A673 (cell line): Measurements from ENCODE around the gene IDI1. TPM values are rescaled to one million over a fixed set of nuclear protein-coding genes. Genes with fewer than 3 reads are reported as not detected.

Experiments
- BruUV-seq: library from RNA; stranded (reverse); fragments of 400-500 nt; replicated peaks from 2 replicates; lab custom pipeline; 2021; lab: Mats Ljungman, UMichigan
- CTCF ChIA-PET: fragments of 300-600 bp; sonication (Branson Sonifier 250); formaldehyde crosslinking; loops from one replicate; lab custom pipeline; 2022; ENCODE audit warnings: antibody characterized with exemption; lab: Charles Lee
- POLR2A ChIA-PET: fragments of 300-600 bp; sonication (Branson Sonifier 250); formaldehyde crosslinking; loops from one replicate; lab custom pipeline; 2022; ENCODE audit warnings: antibody characterized with exemption; ENCODE audit not compliant: low non-redundant PET; lab: Charles Lee
- DNase-seq: peaks from one replicate; pipeline ENCODE4 v3.0.0-alpha.2; 2015; ENCODE audit warnings: low spot score
- H3K27ac ChIP-seq: fragments of 200-600 bp; sonication (generic); 2 replicates; pipeline ENCODE4 v1.5.1; 2016; ENCODE audit warnings: mixed run types, low read depth, mild to moderate bottlenecking, mixed read lengths, antibody characterized with exemption, low read length; ENCODE audit not compliant: poor library complexity, severe bottlenecking
- H3K27me3 ChIP-seq: fragments of 200-600 bp; sonication (generic); replicated peaks from 2 replicates; pipeline ENCODE4 v1.6.1; 2017; ENCODE audit warnings: mixed run types, low read depth, mild to moderate bottlenecking, mixed read lengths, antibody characterized with exemption, low read length; ENCODE audit not compliant: insufficient read depth, poor library complexity
- H3K36me3 ChIP-seq: fragments of 200-600 bp; sonication (generic); 2 replicates; pipeline ENCODE4 v1.6.1; 2016; ENCODE audit warnings: mixed run types, mild to moderate bottlenecking, mixed read lengths, antibody characterized with exemption, low read length; ENCODE audit not compliant: insufficient read depth, poor library complexity, severe bottlenecking
- H3K4me1 ChIP-seq: fragments of 200-600 bp; sonication (generic); 2 replicates; pipeline ENCODE4 v1.6.1; 2017; ENCODE audit warnings: mixed run types, mild to moderate bottlenecking, mixed read lengths, antibody characterized with exemption, low read length; ENCODE audit not compliant: insufficient read depth, poor library complexity, severe bottlenecking
- H3K4me3 ChIP-seq: fragments of 200-600 bp; sonication (generic); 2 replicates; pipeline ENCODE4 v1.5.1; 2016; ENCODE audit warnings: low read depth, mixed run types, mild to moderate bottlenecking, mixed read lengths, low read length; ENCODE audit not compliant: poor library complexity, severe bottlenecking
- H3K9me3 ChIP-seq: fragments of 200-600 bp; sonication (generic); 2 replicates; pipeline ENCODE4 v1.6.1; 2016; ENCODE audit warnings: mixed run types, low read depth, mild to moderate bottlenecking, mixed read lengths, antibody characterized with exemption, low read length; ENCODE audit not compliant: poor library complexity, severe bottlenecking
- CTCF ChIP-seq: fragments of 300-800, 200-600 bp; sonication (generic); conservative IDR thresholded peaks from 2 replicates; pipeline ENCODE4 v1.5.1; 2017; ENCODE audit warnings: low read depth, mild to moderate bottlenecking, antibody characterized with exemption, low read length, moderate library complexity, mixed read lengths
- EZH2 ChIP-seq: fragments of 200-600 bp; sonication (generic); IDR thresholded peaks from 2 replicates; pipeline ENCODE4 v1.6.1; 2017; ENCODE audit warnings: borderline replicate concordance, low read depth, mild to moderate bottlenecking, mixed read lengths, antibody characterized with exemption, low read length; ENCODE audit not compliant: poor library complexity, severe bottlenecking
- intact Hi-C: fragments of 100-400 bp; cut with micrococcal nuclease; formaldehyde crosslinking; loops from one replicate; pipeline ENCODE4 v1.10.0; 2022; ENCODE audit not compliant: unreplicated experiment
- total RNA-seq: library from RNA; stranded (reverse); gene quantifications from 2 replicates; pipeline ENCODE4 v1.2.3, GENCODE V29; 2021

Gene IDI1
- total RNA-seq, 1 experiment from 2014 or later = 111 TPM

GRCh38 chr10:1090696-1091095 lies 41.8 kb upstream of the IDI1 start:
- no TSS peak for BruUV-seq
- TF ChIP-seq EZH2 = no peak
- TF ChIP-seq CTCF = no peak
- DNase-seq = no peak
- Histone ChIP-seq H3K36me3 (peaks cover 12% of the 10 kb centered on the region), H3K27me3 (no peaks in the 10 kb centered on the region), H3K9me3 (no peaks in the 10 kb centered on the region), H3K27ac (no peak overlapping the region), H3K4me3 (no peak overlapping the region), H3K4me1 (no peaks in the 10 kb centered on the region)
- POLR2A ChIA-PET = no interaction called here
- CTCF ChIA-PET = no interaction called here
- intact Hi-C loops = no loop called here

- no peaks in the 10 kb centered on the region for H3K27me3 ChIP-seq
- intact Hi-C loops = no loop called here
- no TSS peak for BruUV-seq
- peak; percentile 12 for DNase-seq
- no peaks in the 10 kb centered on the region for H3K4me1 ChIP-seq
- no peak overlapping the region for H3K27ac ChIP-seq
- H3K36me3 ChIP-seq = peaks cover 14% of the 10 kb centered on the region
- TF ChIP-seq EZH2 = no peak
- TF ChIP-seq CTCF = no peak
- ChIA-PET POLR2A (no interaction called here), CTCF (no interaction called here)
- H3K4me3 ChIP-seq = no peak overlapping the region
- H3K9me3 ChIP-seq = no peaks in the 10 kb centered on the region
These were observed 40.2 kb upstream of the IDI1 start for GRCh38 chr10:1089017-1089689.

- ChIA-PET CTCF (no interaction called here), POLR2A (no interaction called here)
- BruUV-seq = no TSS peak
- Histone ChIP-seq H3K4me3 (no peak overlapping the region), H3K36me3 (peaks cover 12% of the 10 kb centered on the region), H3K9me3 (no peaks in the 10 kb centered on the region), H3K27ac (no peak overlapping the region), H3K4me1 (no peaks in the 10 kb centered on the region), H3K27me3 (no peaks in the 10 kb centered on the region)
- TF ChIP-seq CTCF (no peak), EZH2 (no peak)
- no peak for DNase-seq
- intact Hi-C loops = no loop called here
These were observed 37.9 kb upstream of the IDI1 start for GRCh38 chr10:1086787-1087186.
